Left ventricle myocardium inferior (tissue), 1 donor: Measurements from ENCODE around the gene SLC7A5. TPM values are rescaled to one million over a fixed set of nuclear protein-coding genes. Genes with fewer than 3 reads are reported as not detected.

Experiments used
- DNase-seq: peaks from one replicate; pipeline ENCODE4 v3.0.0-alpha.2; 2020
- H3K27ac ChIP-seq: fragments of 200-600 bp; replicated peaks from 2 replicates; pipeline ENCODE4 v1.8.0; 2021
- H3K27me3 ChIP-seq: fragments of 200-600 bp; 2 replicates; pipeline ENCODE4 v1.8.0; 2021; ENCODE audit warnings: low read depth
- H3K36me3 ChIP-seq: fragments of 200-600 bp; 2 replicates; pipeline ENCODE4 v1.8.0; 2021
- H3K4me1 ChIP-seq: fragments of 200-600 bp; 2 replicates; pipeline ENCODE4 v1.8.0; 2021
- H3K4me3 ChIP-seq: fragments of 200-600 bp; 2 replicates; pipeline ENCODE4 v1.8.0; 2021; ENCODE audit warnings: mild to moderate bottlenecking, moderate library complexity
- H3K9me3 ChIP-seq: fragments of 200-600 bp; replicated peaks from 2 replicates; pipeline ENCODE4 v1.8.0; 2021
- intact Hi-C: fragments of 100-400 bp; cut with micrococcal nuclease; formaldehyde crosslinking; loops from one replicate; pipeline ENCODE4 v1.11.0; 2022
- total RNA-seq: library from RNA; stranded (reverse); fragmentation: NEBNext Ultra II Directional; extraction: Animal tissue kit (Norgen Biotek cat#: 25700); gene quantifications from one replicate; pipeline ENCODE4 v1.2.1, GENCODE V29; 2021
- TF ChIP-seq, protein P1 (sequence below): fragments of 200-600 bp; IDR thresholded peaks from 2 replicates; pipeline ENCODE4 v1.8.0; 2021; ENCODE audit warnings: antibody characterized with exemption, mild to moderate bottlenecking, borderline replicate concordance
- donor health status: DM: no; HTN: yes; CAD: no; lungs with severe emphysema.

The SLC7A5 gene
- total RNA-seq, 1 donor from 2014 or later, result 4.6 TPM

DNA sequence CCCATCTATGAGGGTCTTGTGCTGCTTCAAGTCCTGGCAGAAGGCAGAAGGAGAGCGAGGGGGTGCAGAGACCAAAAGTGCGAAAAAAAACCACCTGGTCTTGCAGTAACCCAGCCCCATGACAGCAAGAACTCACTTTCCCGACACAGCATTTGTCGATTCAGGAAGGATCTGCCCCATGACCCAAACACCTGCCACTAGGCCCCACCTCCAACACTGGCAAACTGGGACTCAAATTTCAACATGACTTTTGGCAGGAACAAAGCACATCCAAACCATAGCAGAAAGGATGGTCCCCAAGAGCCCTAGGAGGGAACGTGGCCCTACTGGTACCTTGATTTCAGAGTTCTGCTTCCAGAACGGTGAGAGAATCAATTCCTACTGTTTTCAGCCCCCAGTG, 68.8 kb downstream of the SLC7A5 start:
- no peaks in the 10 kb centered on the region for H3K36me3 ChIP-seq
- TF ChIP-seq, protein P1, sequence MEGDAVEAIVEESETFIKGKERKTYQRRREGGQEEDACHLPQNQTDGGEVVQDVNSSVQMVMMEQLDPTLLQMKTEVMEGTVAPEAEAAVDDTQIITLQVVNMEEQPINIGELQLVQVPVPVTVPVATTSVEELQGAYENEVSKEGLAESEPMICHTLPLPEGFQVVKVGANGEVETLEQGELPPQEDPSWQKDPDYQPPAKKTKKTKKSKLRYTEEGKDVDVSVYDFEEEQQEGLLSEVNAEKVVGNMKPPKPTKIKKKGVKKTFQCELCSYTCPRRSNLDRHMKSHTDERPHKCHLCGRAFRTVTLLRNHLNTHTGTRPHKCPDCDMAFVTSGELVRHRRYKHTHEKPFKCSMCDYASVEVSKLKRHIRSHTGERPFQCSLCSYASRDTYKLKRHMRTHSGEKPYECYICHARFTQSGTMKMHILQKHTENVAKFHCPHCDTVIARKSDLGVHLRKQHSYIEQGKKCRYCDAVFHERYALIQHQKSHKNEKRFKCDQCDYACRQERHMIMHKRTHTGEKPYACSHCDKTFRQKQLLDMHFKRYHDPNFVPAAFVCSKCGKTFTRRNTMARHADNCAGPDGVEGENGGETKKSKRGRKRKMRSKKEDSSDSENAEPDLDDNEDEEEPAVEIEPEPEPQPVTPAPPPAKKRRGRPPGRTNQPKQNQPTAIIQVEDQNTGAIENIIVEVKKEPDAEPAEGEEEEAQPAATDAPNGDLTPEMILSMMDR, result no peak
- H3K27ac ChIP-seq, result no peak overlapping the region
- H3K4me1 ChIP-seq, result no peaks in the 10 kb centered on the region
- DNase-seq, result no peak
- intact Hi-C loops, result no loop called here
- no peak overlapping the region for H3K4me3 ChIP-seq
- peaks cover 4% of the 10 kb centered on the region for H3K27me3 ChIP-seq
- no peaks in the 10 kb centered on the region for H3K9me3 ChIP-seq

DNA sequence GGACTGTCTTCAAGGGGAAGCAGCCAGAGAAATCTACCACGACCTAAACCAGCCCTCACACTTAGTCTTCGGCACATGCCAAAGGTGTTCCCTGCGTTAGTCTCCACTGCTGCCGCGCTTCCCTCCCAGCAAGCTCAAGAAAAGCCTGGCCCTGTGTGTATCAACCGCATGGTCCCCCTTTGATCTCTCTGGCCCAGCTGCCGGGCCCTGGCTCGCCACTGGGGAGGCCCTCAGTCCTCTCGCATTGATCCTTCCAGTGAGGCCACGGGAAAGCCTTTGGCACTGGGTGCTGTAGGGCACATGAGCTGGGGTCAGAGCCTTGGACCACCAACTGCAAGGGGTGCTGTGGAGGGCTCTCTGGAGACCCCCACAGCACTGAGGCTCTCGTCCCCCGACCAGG, 74.0 kb downstream of the SLC7A5 start:
- H3K4me3 ChIP-seq, result no peak overlapping the region
- TF ChIP-seq, protein P1, result no peak
- H3K36me3 ChIP-seq, result no peaks in the 10 kb centered on the region
- H3K9me3 ChIP-seq, result no peaks in the 10 kb centered on the region
- peaks cover 10% of the 10 kb centered on the region for H3K4me1 ChIP-seq
- H3K27ac ChIP-seq, result no peak overlapping the region
- intact Hi-C loops, result no loop called here
- H3K27me3 ChIP-seq, result peaks cover 7% of the 10 kb centered on the region
- no peak for DNase-seq

DNA sequence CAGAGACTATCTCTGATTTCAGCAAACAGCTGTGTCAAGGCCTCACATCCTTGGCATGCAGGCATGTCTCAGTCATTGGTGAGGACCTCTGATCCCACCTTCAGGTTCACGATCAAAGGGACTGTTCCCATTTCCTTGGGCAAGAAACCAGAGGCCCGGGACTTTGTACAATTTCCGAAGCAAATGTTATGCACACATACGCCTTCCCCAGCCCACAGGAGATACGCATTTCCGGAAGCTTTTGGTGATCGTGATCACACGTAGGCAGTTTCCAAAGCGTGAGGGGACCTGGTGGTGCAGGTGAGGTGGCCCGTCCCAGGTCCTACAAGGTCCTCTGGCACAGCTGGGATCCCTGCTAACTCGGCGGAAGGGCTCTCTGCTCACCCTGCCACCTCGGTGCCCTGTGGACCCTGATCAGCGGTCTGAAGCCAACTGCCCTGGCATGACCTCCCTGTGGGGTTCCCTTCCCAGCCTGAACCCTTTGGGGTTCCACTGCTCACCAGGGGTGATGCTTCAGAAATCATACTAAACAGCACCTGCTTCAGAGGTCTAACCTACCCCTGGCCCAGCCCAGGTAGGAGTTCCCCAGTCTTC, 74.7 kb downstream of the SLC7A5 start:
- intact Hi-C loops, result no loop called here
- Histone ChIP-seq H3K4me3 (no peak overlapping the region), H3K4me1 (peaks cover 17% of the 10 kb centered on the region), H3K27me3 (peaks cover 7% of the 10 kb centered on the region), H3K9me3 (no peaks in the 10 kb centered on the region), H3K27ac (no peak overlapping the region), H3K36me3 (no peaks in the 10 kb centered on the region)
- TF ChIP-seq, protein P1, result no peak
- DNase-seq, result no peak

- Histone ChIP-seq H3K4me3 (no peak overlapping the region), H3K27ac (no peak overlapping the region), H3K4me1 (peaks cover 20% of the 10 kb centered on the region), H3K9me3 (no peaks in the 10 kb centered on the region), H3K36me3 (no peaks in the 10 kb centered on the region), H3K27me3 (peaks cover 7% of the 10 kb centered on the region)
- intact Hi-C loops, result no loop called here
- DNase-seq, result no peak
- TF ChIP-seq, protein P1, result no peak
These were observed 77.1 kb downstream of the SLC7A5 start for GRCh38 chr16:87792205-87792565.

DNA sequence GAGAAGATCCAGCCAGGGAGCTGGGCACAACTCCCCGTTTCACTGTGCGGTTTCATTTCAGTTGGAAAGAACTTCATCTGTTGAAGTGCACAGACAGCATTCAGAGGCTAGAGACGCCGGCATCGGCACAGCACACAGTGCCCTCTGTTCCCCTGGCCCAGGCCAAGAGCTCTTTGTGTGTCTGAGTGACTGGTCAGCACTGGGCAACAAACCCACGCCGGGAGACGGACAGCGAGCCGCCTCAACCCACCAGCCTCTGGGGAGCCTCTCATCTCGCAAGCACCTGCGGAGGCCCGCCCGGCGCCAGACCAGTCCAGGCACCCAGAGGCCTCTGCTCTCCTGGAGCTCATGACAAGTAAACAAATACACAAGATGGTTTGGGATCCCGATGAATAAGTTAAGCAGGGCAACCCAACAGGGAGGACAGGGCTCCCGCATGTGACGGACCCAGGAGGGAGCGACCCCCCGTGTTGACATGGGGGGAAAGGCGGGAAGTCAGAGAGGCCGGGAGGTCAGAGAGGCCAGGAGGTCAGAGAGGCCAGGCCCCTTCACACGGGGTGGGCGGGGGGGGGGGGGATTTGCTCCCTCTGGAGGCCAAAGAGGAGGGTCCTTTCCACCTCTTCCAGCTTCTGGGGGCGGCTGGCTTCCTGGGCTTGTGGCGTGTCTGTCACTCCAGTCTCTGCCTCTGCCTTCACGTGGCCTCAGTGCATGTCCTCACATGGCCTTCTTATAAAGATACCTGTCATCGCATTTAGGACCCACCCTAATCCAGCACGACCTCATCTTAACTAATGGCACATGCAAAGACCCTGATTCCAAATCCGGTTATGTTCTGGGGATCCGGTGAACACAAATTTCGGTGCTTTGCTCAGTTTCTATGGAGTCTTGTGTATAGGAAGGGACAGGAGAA, 77.8 kb downstream of the SLC7A5 start:
- Histone ChIP-seq H3K4me3 (no peak overlapping the region), H3K27ac (peak overlapping the region; percentile 40), H3K9me3 (no peaks in the 10 kb centered on the region), H3K27me3 (peaks cover 7% of the 10 kb centered on the region), H3K36me3 (no peaks in the 10 kb centered on the region), H3K4me1 (peaks cover 20% of the 10 kb centered on the region)
- DNase-seq, result no peak
- TF ChIP-seq, protein P1, result no peak
- intact Hi-C loops, result no loop called here
